ENCODE data around the gene RGPD3.
"Not testable (repeated sequence)": the region's sequence is repeated elsewhere in the genome, so short reads cannot be mapped to it uniquely, and the experiment has no call there.

Gene RGPD3

GRCh38 chr2:106468107-106468506 lies at the start of gene RGPD3:
Gene RGPD3 (minus strand): TSS chr2:106468413. CDS start chr2:106468288, 125 bp downstream.
- DNase-seq (ENCODE audit: low read depth): not testable (repeated sequence)

GRCh38 chr2:106517329-106517728 lies 49.1 kb upstream of the RGPD3 start:
- DNase-seq (ENCODE audit: low read depth): no peak

- DNase-seq (ENCODE audit: low read depth): no peak
Observed at GRCh38 chr2:106516864-106517263, 48.7 kb upstream of the RGPD3 start.

- DNase-seq (ENCODE audit: low read depth): no peak
Observed at GRCh38 chr2:106516436-106516835, 48.2 kb upstream of the RGPD3 start.

GRCh38 chr2:106514827-106515226 lies 46.6 kb upstream of the RGPD3 start:
- DNase-seq (ENCODE audit: low read depth): not testable (repeated sequence)

- DNase-seq (ENCODE audit: low read depth): not testable (repeated sequence)
Observed at GRCh38 chr2:106513391-106513790, 45.2 kb upstream of the RGPD3 start.

- DNase-seq (ENCODE audit: low read depth): not testable (repeated sequence)
Observed at GRCh38 chr2:106511934-106512333, 43.7 kb upstream of the RGPD3 start.

- peak; percentile 26 for DNase-seq (ENCODE audit: low read depth)
Observed at GRCh38 chr2:106511476-106511901, 43.3 kb upstream of the RGPD3 start.

GRCh38 chr2:106510791-106511190 lies 42.6 kb upstream of the RGPD3 start:
- not testable (repeated sequence) for DNase-seq (ENCODE audit: low read depth)

- DNase-seq (ENCODE audit: low read depth): not testable (repeated sequence)
Observed at GRCh38 chr2:106509374-106509770, 41.2 kb upstream of the RGPD3 start.

- DNase-seq (ENCODE audit: low read depth): not testable (repeated sequence)
Observed at GRCh38 chr2:106508660-106509373, 40.6 kb upstream of the RGPD3 start.

- DNase-seq (ENCODE audit: low read depth): not testable (repeated sequence)
Observed at GRCh38 chr2:106506002-106506687, 37.9 kb upstream of the RGPD3 start.

- DNase-seq (ENCODE audit: low read depth): not testable (repeated sequence)
Observed at GRCh38 chr2:106504787-106505186, 36.6 kb upstream of the RGPD3 start.

GRCh38 chr2:106504192-106504591 lies 36.0 kb upstream of the RGPD3 start:
- DNase-seq (ENCODE audit: low read depth): not testable (repeated sequence)

- DNase-seq (ENCODE audit: low read depth): not testable (repeated sequence)
Observed at GRCh38 chr2:106502351-106502750, 34.1 kb upstream of the RGPD3 start.

GRCh38 chr2:106500350-106500749 lies 32.1 kb upstream of the RGPD3 start:
- DNase-seq (ENCODE audit: low read depth): not testable (repeated sequence)

- not testable (repeated sequence) for DNase-seq (ENCODE audit: low read depth)
Observed at GRCh38 chr2:106498549-106498948, 30.3 kb upstream of the RGPD3 start.

- not testable (repeated sequence) for DNase-seq (ENCODE audit: low read depth)
Observed at GRCh38 chr2:106492913-106493312, 24.7 kb upstream of the RGPD3 start.

- DNase-seq (ENCODE audit: low read depth): not testable (repeated sequence)
Observed at GRCh38 chr2:106492399-106492798, 24.2 kb upstream of the RGPD3 start.

- DNase-seq (ENCODE audit: low read depth): not testable (repeated sequence)
Observed at GRCh38 chr2:106489701-106490100, 21.5 kb upstream of the RGPD3 start.

GRCh38 chr2:106487386-106488191 lies 19.4 kb upstream of the RGPD3 start:
- not testable (repeated sequence) for DNase-seq (ENCODE audit: low read depth)
